Inflammatory macrophage (primary cell): ENCODE data around the gene RFX4.
A peak's percentile ranks its signal among the peaks of the same experiment; 100 is the strongest.

Source experiments
- DNase-seq, 2 donors: peaks; one replicate each; pipeline ENCODE4 v3.0.0-alpha.2; 2020 to 2022

Gene RFX4

GRCh38 chr12:106767954-106768822, 185.4 kb downstream of the RFX4 start:
- no peak for DNase-seq

- DNase-seq: no peak
Observed at GRCh38 chr12:106769078-106769477, 186.3 kb downstream of the RFX4 start.

DNA sequence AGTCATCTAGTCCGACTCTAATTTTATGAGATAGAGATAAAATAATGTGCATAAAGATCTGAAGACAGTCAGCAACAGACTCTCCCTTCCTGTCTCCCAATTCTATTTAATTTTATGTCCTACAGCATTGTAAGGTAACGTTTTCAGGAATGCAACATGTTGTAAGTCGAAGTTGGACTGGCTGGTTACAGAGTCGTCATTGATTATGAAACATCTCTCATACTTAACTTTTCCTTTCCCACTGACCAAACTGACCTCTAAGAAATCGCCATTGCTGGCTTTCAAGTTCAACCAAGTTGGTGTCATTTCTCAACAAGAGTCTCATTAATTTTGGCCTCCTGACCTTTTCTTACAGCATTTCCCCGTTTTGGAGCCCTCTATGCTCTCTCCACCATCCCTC, 186.7 kb downstream of the RFX4 start:
- no peak for DNase-seq

- DNase-seq: no peak
Observed at GRCh38 chr12:106771425-106771824, 188.6 kb downstream of the RFX4 start.

DNA sequence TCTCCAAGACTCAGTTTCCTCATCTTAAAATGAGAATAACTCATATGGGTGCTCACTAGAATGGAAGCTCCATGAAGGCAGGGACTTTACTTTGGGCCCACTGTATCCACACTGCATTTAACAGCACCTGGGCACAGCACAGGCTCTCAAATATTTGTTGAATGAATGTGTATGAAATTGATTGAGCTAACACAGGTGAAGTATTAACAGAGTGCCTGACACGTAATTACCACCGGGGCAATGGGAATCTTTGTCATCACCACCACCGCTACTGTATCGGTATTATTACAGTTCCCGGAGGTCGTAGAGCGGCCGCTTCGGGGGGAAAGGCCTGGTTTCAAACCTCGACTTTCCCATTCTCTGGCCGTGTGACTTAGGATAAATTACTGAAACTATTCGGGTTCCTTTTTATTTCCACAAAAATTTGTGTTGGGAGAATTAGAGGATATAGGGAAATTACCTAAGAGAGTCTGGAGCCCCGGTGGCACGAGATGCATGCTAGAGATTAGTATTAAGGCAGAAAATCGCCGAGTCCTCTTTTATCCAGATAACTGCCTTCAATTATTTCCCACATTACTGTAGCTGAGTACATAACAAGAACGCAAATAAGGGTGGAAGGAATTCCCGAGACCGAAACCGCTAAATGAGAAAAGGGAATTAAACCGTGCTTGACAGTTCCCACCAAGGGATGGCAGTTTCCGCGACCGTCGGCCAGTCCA, 190.6 kb downstream of the RFX4 start:
- DNase-seq: no peak

- DNase-seq: peak; percentile 95 to 97
Observed at GRCh38 chr12:106774005-106774807, 191.4 kb downstream of the RFX4 start, which contains the start of gene RIC8B. Gene RIC8B (plus strand): TSS chr12:106774682. CDS start chr12:106774746, 64 bp downstream.

- DNase-seq: no peak
Observed at GRCh38 chr12:106774808-106775524, 192.2 kb downstream of the RFX4 start.

GRCh38 chr12:106776897-106777296, 194.1 kb downstream of the RFX4 start:
- DNase-seq: no peak

- no peak for DNase-seq
Observed at GRCh38 chr12:106780010-106780631, 197.3 kb downstream of the RFX4 start.

- no peak for DNase-seq
Observed at GRCh38 chr12:106782619-106783018, 199.8 kb downstream of the RFX4 start.

DNA sequence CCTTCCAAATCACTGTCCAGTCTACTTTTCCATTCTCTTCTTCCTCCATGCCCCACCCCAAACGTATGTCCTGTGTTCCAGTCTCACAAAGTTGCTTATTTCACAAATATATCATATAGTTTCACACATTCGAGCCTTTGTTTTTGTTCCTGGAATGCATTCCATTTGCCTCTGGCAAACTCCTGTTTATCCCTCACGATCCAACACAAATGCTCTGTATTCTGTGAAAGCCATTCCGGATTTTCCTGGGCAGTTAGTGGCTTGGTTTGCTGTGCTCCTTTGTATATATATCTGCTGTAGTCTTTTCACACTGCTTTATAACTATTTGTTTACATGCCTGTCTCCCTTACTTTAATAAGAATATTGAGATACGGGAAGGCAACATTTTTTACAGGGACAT, 200.7 kb downstream of the RFX4 start:
- no peak for DNase-seq

DNA sequence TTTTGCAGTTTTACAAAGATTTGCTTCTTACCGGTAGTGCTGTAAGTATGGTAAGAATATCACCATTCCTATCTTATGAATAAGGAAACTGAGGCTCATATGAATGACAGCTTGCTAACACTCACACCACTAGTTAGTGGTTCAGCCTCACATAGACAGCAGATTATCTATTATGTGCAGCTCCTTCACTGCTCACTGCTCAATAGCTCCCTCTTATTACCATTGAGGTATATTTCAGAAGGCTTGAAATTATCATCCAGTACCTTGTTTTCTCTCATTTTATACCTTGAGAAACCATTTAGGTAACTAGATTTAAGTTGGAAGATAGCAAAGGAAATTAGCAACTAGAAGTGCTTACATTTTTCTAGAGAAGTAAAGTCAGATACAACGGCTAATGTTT, 207.2 kb downstream of the RFX4 start:
- no peak for DNase-seq

DNA sequence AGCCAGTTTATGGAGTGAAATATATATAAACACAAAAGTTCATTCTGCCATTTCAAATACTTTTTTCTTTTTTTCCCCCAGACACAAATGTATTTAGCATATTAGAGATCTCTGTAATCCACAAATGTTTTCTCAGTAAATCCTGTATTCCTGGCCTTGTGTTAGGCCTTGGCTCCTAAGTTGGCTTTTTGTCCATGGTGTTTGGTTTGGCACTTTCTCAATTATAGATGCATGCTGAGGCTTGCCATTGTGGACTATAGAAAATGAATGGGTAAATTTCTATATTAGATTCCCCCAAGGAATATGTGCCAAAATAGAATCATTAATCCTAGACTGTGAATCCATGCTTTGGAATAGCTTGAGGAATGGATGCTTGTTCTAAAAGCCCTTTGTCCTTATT, 208.7 kb downstream of the RFX4 start:
- no peak for DNase-seq

DNA sequence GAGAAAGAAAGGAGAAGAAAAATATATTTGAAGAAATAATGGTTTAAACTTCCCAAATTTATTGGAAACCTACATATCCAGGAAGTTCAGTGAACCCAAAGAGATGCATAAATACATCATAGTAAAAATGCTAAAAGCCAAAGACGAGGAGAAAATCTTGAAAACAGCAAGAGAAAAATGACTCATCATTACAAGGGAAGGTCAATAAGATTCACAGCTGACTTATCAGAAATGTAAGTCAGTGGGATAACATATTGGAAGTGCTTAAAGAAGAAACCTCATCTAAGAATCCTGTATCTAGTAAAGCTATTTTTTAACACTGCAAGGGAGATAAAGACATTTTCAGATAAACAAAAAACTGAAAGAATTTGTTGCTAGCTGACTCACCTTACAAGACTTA, 211.6 kb downstream of the RFX4 start:
- no peak for DNase-seq

DNA sequence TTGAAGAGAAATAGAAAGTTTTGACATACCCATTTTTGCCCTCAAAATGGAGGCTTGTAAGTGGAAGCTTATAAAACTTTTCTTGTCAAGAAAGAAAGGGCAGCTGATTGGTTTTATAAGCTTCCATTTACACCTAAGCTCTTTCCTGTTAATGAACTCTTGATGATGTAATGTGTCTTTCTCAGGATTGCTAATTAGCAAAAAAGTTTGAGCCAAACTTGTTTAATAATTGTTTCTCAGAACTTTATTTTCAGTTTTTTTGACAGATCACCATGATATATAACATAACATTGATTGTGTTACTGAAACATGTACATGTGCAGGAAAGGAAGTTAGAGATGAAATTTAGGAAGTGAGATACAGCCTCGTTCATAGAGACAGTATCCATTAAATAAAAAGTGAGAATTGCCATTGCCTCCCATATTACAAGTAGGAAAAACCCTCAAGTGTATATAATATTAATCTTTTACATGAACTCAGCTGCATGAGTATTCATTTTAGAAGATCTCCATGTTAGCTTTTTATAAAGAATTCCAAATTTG, 218.4 kb downstream of the RFX4 start:
- DNase-seq: no peak

GRCh38 chr12:106801830-106802533, 219.2 kb downstream of the RFX4 start:
- DNase-seq: no peak

GRCh38 chr12:106804668-106805067, 221.9 kb downstream of the RFX4 start:
- DNase-seq: no peak
